Neuronal stem cell (in vitro differentiated cells): Measurements from ENCODE around the gene SESN2.

Source experiments
- DNase-seq: peaks from one replicate; pipeline ENCODE4 v3.0.0-alpha.2; 2013; ENCODE audit warnings: low spot score
- H2AFZ ChIP-seq: one replicate; pipeline ENCODE4 v1.6.1; 2013; ENCODE audit warnings: mild to moderate bottlenecking, low read length, inconsistent platforms
- H2AK5ac ChIP-seq: 2 replicates; pipeline ENCODE4 v1.6.1; 2013; ENCODE audit warnings: low read depth, mild to moderate bottlenecking, inconsistent platforms, low read length, moderate library complexity, mixed read lengths
- H2BK120ac ChIP-seq: 2 replicates; pipeline ENCODE4 v1.6.1; 2013; ENCODE audit warnings: low read depth, mild to moderate bottlenecking, inconsistent platforms, low read length, moderate library complexity, mixed read lengths
- H2BK12ac ChIP-seq: one replicate; pipeline ENCODE4 v1.6.1; 2013; ENCODE audit warnings: low read length, inconsistent platforms
- H2BK15ac ChIP-seq: 2 replicates; pipeline ENCODE4 v1.6.1; 2013; ENCODE audit warnings: mild to moderate bottlenecking, low read length, inconsistent platforms, mixed read lengths
- H2BK5ac ChIP-seq: one replicate; pipeline ENCODE4 v1.6.1; 2013; ENCODE audit warnings: inconsistent platforms, mild to moderate bottlenecking, low read length, moderate library complexity
- H3K14ac ChIP-seq: one replicate; pipeline ENCODE4 v1.6.1; 2013; ENCODE audit warnings: low read length, inconsistent platforms
- H3K18ac ChIP-seq: 2 replicates; pipeline ENCODE4 v1.6.1; 2013; ENCODE audit warnings: low read length, inconsistent platforms
- H3K23ac ChIP-seq: 2 replicates; pipeline ENCODE4 v1.6.1; 2013; ENCODE audit warnings: low read depth, mild to moderate bottlenecking, mixed read lengths, low read length, inconsistent platforms; ENCODE audit not compliant: poor library complexity
- H3K27ac ChIP-seq: replicated peaks from 3 replicates; pipeline ENCODE4 v1.5.1; 2013; ENCODE audit warnings: low read length, inconsistent platforms
- H3K27me3 ChIP-seq, 3 experiments: 2 replicates each; pipeline ENCODE4 v1.6.1; 2013; ENCODE audit warnings: low read length in 3 of 3, mild to moderate bottlenecking in 2 of 3, inconsistent platforms in 1 of 3, low read depth in 1 of 3, mixed read lengths in 1 of 3, moderate library complexity in 1 of 3; ENCODE audit not compliant: control insufficient read depth in 3 of 3, insufficient read depth in 3 of 3
- H3K36me3 ChIP-seq, 2 donors: replicated peaks in 1 of 2; 2 replicates each; pipeline ENCODE4 v1.6.1; 2013; ENCODE audit warnings: low read length in 2 of 2; ENCODE audit not compliant: control insufficient read depth in 2 of 2, insufficient read depth in 2 of 2
- H3K4ac ChIP-seq: 2 replicates; pipeline ENCODE4 v1.6.1; 2013; ENCODE audit warnings: inconsistent platforms, mild to moderate bottlenecking, low read length, moderate library complexity
- H3K4me1 ChIP-seq, 2 donors: 1 replicate in 1 of 2; 2 replicates in 1 of 2; pipeline ENCODE4 v1.6.1; 2013; ENCODE audit warnings: low read length in 2 of 2, low read depth in 1 of 2; ENCODE audit not compliant: control insufficient read depth in 2 of 2, insufficient read depth in 1 of 2
- H3K4me2 ChIP-seq: one replicate; pipeline ENCODE4 v1.6.1; 2013; ENCODE audit warnings: mild to moderate bottlenecking, low read length, inconsistent platforms; ENCODE audit not compliant: insufficient read depth, poor library complexity, severe bottlenecking
- H3K4me3 ChIP-seq, 2 donors: 2 replicates each; pipeline ENCODE4 v1.5.1; 2013; ENCODE audit warnings: low read length in 2 of 2, mild to moderate bottlenecking in 2 of 2, inconsistent platforms in 1 of 2, moderate library complexity in 1 of 2
- H3K79me1 ChIP-seq: one replicate; pipeline ENCODE4 v1.6.1; 2013; ENCODE audit warnings: low read depth, mild to moderate bottlenecking, inconsistent platforms, low read length, moderate library complexity
- H3K9ac ChIP-seq: one replicate; pipeline ENCODE4 v1.6.1; 2013; ENCODE audit warnings: mild to moderate bottlenecking, low read depth, low read length, inconsistent platforms; ENCODE audit not compliant: poor library complexity
- H3K9me3 ChIP-seq, 2 donors: replicated peaks in 1 of 2; 2 replicates each; pipeline versions ENCODE3 to v1.6.1; 2013; ENCODE audit warnings: low read length in 2 of 2, mild to moderate bottlenecking in 2 of 2, inconsistent platforms in 1 of 2, low read depth in 1 of 2, mixed read lengths in 1 of 2, moderate library complexity in 1 of 2; ENCODE audit not compliant: control insufficient read depth in 2 of 2, insufficient read depth in 1 of 2
- H4K8ac ChIP-seq: one replicate; pipeline ENCODE4 v1.6.1; 2013; ENCODE audit warnings: low read depth, mild to moderate bottlenecking, inconsistent platforms, low read length, moderate library complexity
- H4K91ac ChIP-seq: one replicate; pipeline ENCODE4 v1.6.1; 2013; ENCODE audit warnings: low read length, low read depth, mild to moderate bottlenecking, inconsistent platforms; ENCODE audit not compliant: poor library complexity
- WGBS, 2 donors: extraction: QIAGEN DNeasy Blood & Tissue Kit; methylation state at CpG; one replicate each; pipeline ENCODE4 v1.1.7; 2013; ENCODE audit warnings: missing lambda C conversion rate in 2 of 2, mixed read lengths in 1 of 2; ENCODE audit not compliant: insufficient read length in 2 of 2, insufficient replicate concordance in 1 of 2; ENCODE audit errors: extremely low coverage in 2 of 2; 5-methylcytosine and 5-hydroxymethylcytosine counted together

Gene SESN2

DNA sequence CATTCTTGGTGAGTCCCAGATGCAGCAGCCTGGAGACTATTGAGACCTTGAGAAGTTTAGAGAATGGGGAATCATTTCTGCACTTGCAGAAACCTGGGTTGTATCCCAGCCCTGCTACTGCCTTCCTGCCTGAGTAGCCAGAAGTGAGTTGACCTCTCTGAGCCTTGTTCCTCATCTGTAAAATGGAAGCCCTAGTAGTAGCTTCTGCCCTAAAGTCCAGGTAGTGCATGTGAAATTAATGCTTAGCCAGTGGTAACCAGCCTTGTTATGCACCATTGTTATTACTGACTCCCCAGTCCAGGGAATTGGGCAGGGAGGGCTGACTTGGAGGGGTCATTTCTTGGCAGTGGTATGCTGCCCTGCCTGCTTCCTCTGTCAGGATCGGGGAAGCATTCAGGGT is 5.6 kb downstream of the SESN2 start:
- no peak overlapping the region for H3K14ac ChIP-seq

GRCh38 chr1:28265577-28265976 is 6.3 kb downstream of the SESN2 start:
- H4K8ac ChIP-seq, result no peak overlapping the region
- H2AK5ac ChIP-seq, result no peak overlapping the region

More for the DNA sequence above, 5.6 kb downstream of the SESN2 start:
- H3K18ac ChIP-seq, result no peak overlapping the region
- no peak overlapping the region for H3K27ac ChIP-seq
- H3K23ac ChIP-seq, result no peak overlapping the region
- no peak for DNase-seq
- no peak overlapping the region for H4K91ac ChIP-seq
- H2BK120ac ChIP-seq, result no peak overlapping the region
- no peak overlapping the region for H2BK5ac ChIP-seq
- peaks cover 8% of the 10 kb centered on the region for H3K79me1 ChIP-seq
- H3K4ac ChIP-seq, result no peak overlapping the region
- H3K27me3 ChIP-seq, result no peaks in the 10 kb centered on the region
- H3K9ac ChIP-seq, result no peak overlapping the region
- H3K4me1 ChIP-seq, result peaks cover 15 to 16% of the 10 kb centered on the region in 2 donors
- peaks cover 1 to 13% of the 10 kb centered on the region in 2 donors for H3K36me3 ChIP-seq
- no peak overlapping the region for H3K4me2 ChIP-seq
- H3K9me3 ChIP-seq, result no peaks in the 10 kb centered on the region
- WGBS, 2 donors, result no CpG with 5 or more reads among the region's 1 CpG
- H4K8ac ChIP-seq, result no peak overlapping the region
- H2AFZ ChIP-seq, result no peak overlapping the region
- H3K4me3 ChIP-seq, result no peak overlapping the region
- no peak overlapping the region for H2AK5ac ChIP-seq
- no peak overlapping the region for H2BK12ac ChIP-seq
- no peak overlapping the region for H2BK15ac ChIP-seq

DNA sequence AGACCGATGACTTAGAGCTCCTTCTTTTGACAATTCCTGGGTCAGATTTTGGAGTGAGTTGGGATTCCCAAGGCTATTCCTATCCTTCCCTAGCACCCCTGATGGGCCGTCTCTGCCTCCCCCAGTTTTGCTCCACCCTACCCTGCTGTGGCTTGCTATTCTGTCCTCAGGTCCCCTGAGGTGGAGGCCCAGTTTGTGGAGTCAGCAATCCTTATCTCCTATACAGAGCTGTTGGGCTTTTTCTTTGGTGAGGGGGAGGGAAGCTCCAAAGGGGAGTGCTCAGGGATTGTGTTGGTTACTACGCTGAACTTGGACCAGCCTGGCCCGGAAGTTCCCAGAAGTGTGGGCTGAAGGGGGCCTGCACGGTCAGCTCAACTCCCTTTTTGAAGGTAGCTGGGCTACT is 7.6 kb downstream of the SESN2 start:
- Histone ChIP-seq H2BK120ac (no peak overlapping the region), H2BK5ac (no peak overlapping the region), H3K4me3 (no peak overlapping the region), H4K8ac (no peak overlapping the region), H3K4ac (no peak overlapping the region), H2BK15ac (no peak overlapping the region), H3K4me2 (no peak overlapping the region), H3K18ac (no peak overlapping the region), H3K36me3 (peaks cover 8 to 31% of the 10 kb centered on the region in 2 donors), H3K14ac (no peak overlapping the region), H3K23ac (peak overlapping the region; percentile 56), H3K27ac (no peak overlapping the region), H3K9me3 (no peaks in the 10 kb centered on the region), H4K91ac (no peak overlapping the region), H2AFZ (no peak overlapping the region), H2AK5ac (no peak overlapping the region), H3K4me1 (peaks cover 11 to 13% of the 10 kb centered on the region in 2 donors), H3K27me3 (no peaks in the 10 kb centered on the region), H2BK12ac (no peak overlapping the region), H3K9ac (no peak overlapping the region), H3K79me1 (peaks cover 8% of the 10 kb centered on the region)
- no peak for DNase-seq
- WGBS, 2 donors, result no CpG with 5 or more reads among the region's 5 CpGs

More at GRCh38 chr1:28265577-28265976, 6.3 kb downstream of the SESN2 start:
- Histone ChIP-seq H2BK120ac (no peak overlapping the region), H2BK12ac (no peak overlapping the region), H3K23ac (no peak overlapping the region), H4K91ac (no peak overlapping the region), H3K9ac (no peak overlapping the region), H3K4ac (no peak overlapping the region), H3K4me2 (no peak overlapping the region), H2AFZ (no peak overlapping the region), H2BK5ac (no peak overlapping the region), H3K79me1 (peaks cover 8% of the 10 kb centered on the region), H2BK15ac (no peak overlapping the region), H3K27ac (no peak overlapping the region), H3K18ac (no peak overlapping the region), H3K36me3 (peaks cover 1 to 17% of the 10 kb centered on the region in 2 donors), H3K4me1 (peaks cover 15 to 16% of the 10 kb centered on the region in 2 donors), H3K4me3 (no peak overlapping the region), H3K14ac (no peak overlapping the region), H3K9me3 (no peaks in the 10 kb centered on the region), H3K27me3 (no peaks in the 10 kb centered on the region)
- WGBS, 2 donors, result no CpG with 5 or more reads among the region's 8 CpGs
- DNase-seq, result no peak

DNA sequence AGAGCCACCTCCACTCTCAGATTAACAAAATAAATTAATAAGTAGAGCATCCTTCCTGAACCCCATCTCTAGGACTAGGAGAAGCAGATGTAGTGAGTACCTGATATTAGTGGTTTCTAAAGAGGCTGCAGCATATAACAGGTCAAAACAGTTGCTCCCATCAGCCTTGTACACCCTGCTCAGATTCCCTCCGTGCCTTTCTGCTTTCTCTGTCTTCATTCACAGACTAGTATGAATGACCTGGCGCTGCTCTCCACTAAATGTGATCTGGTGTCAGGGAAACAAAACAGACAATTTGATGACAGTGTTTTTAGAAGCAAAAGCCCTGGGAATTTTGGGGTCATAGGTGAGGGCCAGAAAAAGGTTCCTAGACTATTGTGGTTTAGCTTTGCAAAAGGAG is 8.3 kb downstream of the SESN2 start:
- no peak overlapping the region for H3K4me3 ChIP-seq
- H2AFZ ChIP-seq, result no peak overlapping the region
- DNase-seq, result no peak
- no peak overlapping the region for H4K8ac ChIP-seq
- H3K4me1 ChIP-seq, result peaks cover 11 to 13% of the 10 kb centered on the region in 2 donors
- no peak overlapping the region for H3K27ac ChIP-seq
- no peaks in the 10 kb centered on the region for H3K27me3 ChIP-seq
- H3K4me2 ChIP-seq, result no peak overlapping the region
- no peak overlapping the region for H3K14ac ChIP-seq
- H3K9me3 ChIP-seq, result no peaks in the 10 kb centered on the region
- no peak overlapping the region for H2AK5ac ChIP-seq
- no peak overlapping the region for H2BK5ac ChIP-seq
- H2BK12ac ChIP-seq, result no peak overlapping the region
- H3K18ac ChIP-seq, result no peak overlapping the region
- no peak overlapping the region for H2BK15ac ChIP-seq
- H2BK120ac ChIP-seq, result no peak overlapping the region
- no peak overlapping the region for H4K91ac ChIP-seq
- H3K79me1 ChIP-seq, result peaks cover 8% of the 10 kb centered on the region
- peaks cover 14 to 38% of the 10 kb centered on the region in 2 donors for H3K36me3 ChIP-seq
- no peak overlapping the region for H3K23ac ChIP-seq
- WGBS, 2 donors, result no CpG with 5 or more reads among the region's 2 CpGs
- H3K9ac ChIP-seq, result no peak overlapping the region
- no peak overlapping the region for H3K4ac ChIP-seq
